Loucy (cell line): Measurements from ENCODE around the gene RPL3.

Experiments
- CTCF ChIP-seq: fragments of 200-600 bp; sonication (generic); conservative IDR thresholded peaks from 2 replicates; pipeline ENCODE4 v1.5.1; 2014; ENCODE audit warnings: mild to moderate bottlenecking, antibody characterized with exemption, low read length
- EZH2phosphoT487 ChIP-seq: fragments of 200-600 bp; IDR thresholded peaks from 2 replicates; pipeline ENCODE4 v1.6.1; 2018; ENCODE audit warnings: antibody characterized with exemption, mild to moderate bottlenecking, moderate library complexity, borderline replicate concordance

- no peak for TF ChIP-seq CTCF
- TF ChIP-seq EZH2phosphoT487, result no peak
These were observed 5.0 kb downstream of the RPL3 start for GRCh38 chr22:39314251-39314971.
